ENCODE data around the gene RIPOR3. TPM values are rescaled to one million over a fixed set of nuclear protein-coding genes. Genes with fewer than 3 reads are reported as not detected.
"Not testable (repeated sequence)": the region's sequence is repeated elsewhere in the genome, so short reads cannot be mapped to it uniquely, and the experiment has no call there.

Gene RIPOR3
- polyA plus RNA-seq, 2 of the 4 experiments (the other 2 are of a cell fraction): 0.03 to 0.06 TPM

- peaks cover 27% of the 10 kb centered on the region for H3K4me1 ChIP-seq
- WGBS (ENCODE audit: missing lambda C conversion rate): 60% methylated on average over 14 of the region's 14 CpGs
- FAIRE-seq: peak; percentile 13
- peak overlapping the region; percentile 57 for H3K4me2 ChIP-seq
- ChIA-PET POLR2A (interaction anchor here (1.0 kb wide), 1 partner anchor 31 kb away, joined by 3 read pairs; the partner anchor contains the start of gene PTPN1), CTCF (interaction anchor here (0.9 to 2.8 kb wide), 5 partner anchors 18 to 352 kb away, joined by 3 to 10 read pairs (median 8); no protein-coding TSS in a partner anchor)
- peak; percentile 70 to 92; a peak in 5 of 6 replicates for ATAC-seq
- TF ChIP-seq EHMT2 (IDR thresholded peaks at IDR 0.05; ENCODE audit: low read depth) (no peak), TP53 (CRISPR knock-in tag; IDR thresholded peaks at IDR 0.05) (no peak), FOSL2 (IDR thresholded peaks at IDR 0.05) (no peak), FOSL2 (CRISPR knock-in tag; IDR thresholded peaks at IDR 0.05) (peak; percentile 59), TFCP2L1 (CRISPR knock-in tag; IDR thresholded peaks at IDR 0.05) (no peak), GATA3 (IDR thresholded peaks at IDR 0.05; ENCODE audit: borderline replicate concordance) (peak; percentile 50; the same call in 1 of the 2 replicates)
- H3K27ac ChIP-seq: peak overlapping the region; percentile 44 to 76
- no peak overlapping the region for H3K4me3 ChIP-seq
- peak; percentile 36 to 67 for DNase-seq (ENCODE audit: low read depth in 1 of 2, low spot score in 1 of 2)
- H3K9me3 ChIP-seq: no peaks in the 10 kb centered on the region
Measured at GRCh38 chr20:50540620-50541605, 150.4 kb downstream of the RIPOR3 start.

GRCh38 chr20:50539798-50540197, 151.5 kb downstream of the RIPOR3 start:
- CTCF ChIA-PET: interaction anchor here (2.1 to 2.8 kb wide), 2 partner anchors 19 to 36 kb away, joined by 8 to 9 read pairs; no protein-coding TSS in a partner anchor
- H3K4me3 ChIP-seq; DNase-seq (ENCODE audit: low read depth in 1 of 2, low spot score in 1 of 2); H3K9me3 ChIP-seq; FAIRE-seq; ATAC-seq; H3K4me2 ChIP-seq; POLR2A ChIA-PET; H3K27ac ChIP-seq: not testable (repeated sequence)
- peaks cover 32% of the 10 kb centered on the region for H3K4me1 ChIP-seq
- 95% methylated on average over 8 of the region's 8 CpGs for whole genome bisulfite sequencing (ENCODE audit: missing lambda C conversion rate)

- H3K4me2 ChIP-seq: no peak overlapping the region
- CTCF ChIA-PET: interaction anchor here (0.6 to 2.2 kb wide), 4 partner anchors 9 to 17 kb away, joined by 4 to 9 read pairs (median 4); no protein-coding TSS in a partner anchor
- no peak for FAIRE-seq
Measured at GRCh38 chr20:50538276-50538675, 153.1 kb downstream of the RIPOR3 start.

GRCh38 chr20:50537546-50538201, 153.7 kb downstream of the RIPOR3 start:
- Histone ChIP-seq H3K4me3 (no peak overlapping the region), H3K9me3 (no peaks in the 10 kb centered on the region), H3K4me1 (peaks cover 38% of the 10 kb centered on the region), H3K27ac (peak overlapping the region in 1 of 2 experiments; percentile 44; a peak in 1 of 6 replicates), H3K4me2 (no peak overlapping the region)
- no peak for DNase-seq (ENCODE audit: low read depth in 1 of 2, low spot score in 1 of 2)
- ChIA-PET POLR2A (no interaction called here), CTCF (interaction anchor here (0.6 to 2.2 kb wide), 5 partner anchors 8 to 157 kb away, joined by 3 to 9 read pairs (median 4); no protein-coding TSS in a partner anchor)
- no peak for ATAC-seq
- TF ChIP-seq HOXB13 (CRISPR knock-in tag; IDR thresholded peaks at IDR 0.05; ENCODE audit: low read depth) (no peak), JUN (IDR thresholded peaks at IDR 0.05) (no peak), PHF8 (IDR thresholded peaks at IDR 0.05; ENCODE audit: borderline replicate concordance, low read depth) (no peak), ZC3H11A (IDR thresholded peaks at IDR 0.05) (no peak), TP53 (CRISPR knock-in tag; IDR thresholded peaks at IDR 0.05) (no peak), HES2 (IDR thresholded peaks at IDR 0.05) (no peak), CEBPB (IDR thresholded peaks at IDR 0.05) (no peak), POLR2AphosphoS2 (conservative IDR thresholded peaks at IDR 0.05; ENCODE audit: low read length) (no peak), ESRRA (IDR thresholded peaks at IDR 0.05; ENCODE audit: borderline replicate concordance, low read length) (no peak), HOXB5 (CRISPR knock-in tag; IDR thresholded peaks at IDR 0.05) (no peak)
- WGBS (ENCODE audit: missing lambda C conversion rate): 78% methylated on average over 7 of the region's 7 CpGs
- no peak for FAIRE-seq

More at GRCh38 chr20:50538276-50538675, 153.1 kb downstream of the RIPOR3 start:
- Histone ChIP-seq H3K4me1 (peaks cover 38% of the 10 kb centered on the region), H3K27ac (peak overlapping the region in 1 of 2 experiments; percentile 44; a peak in 1 of 6 replicates), H3K4me3 (no peak overlapping the region), H3K9me3 (no peaks in the 10 kb centered on the region)
- no peak for TF ChIP-seq PHF8 (IDR thresholded peaks at IDR 0.05; ENCODE audit: borderline replicate concordance, low read depth)
- no peak for TF ChIP-seq ATOH8 (CRISPR knock-in tag; IDR thresholded peaks at IDR 0.05; ENCODE audit: low read depth)
- no peak for TF ChIP-seq HDAC2 (IDR thresholded peaks at IDR 0.05)
- no peak for TF ChIP-seq PBX3 (IDR thresholded peaks at IDR 0.05)
- TF ChIP-seq TP53 (CRISPR knock-in tag; IDR thresholded peaks at IDR 0.05): no peak
- no peak for TF ChIP-seq EHMT2 (IDR thresholded peaks at IDR 0.05; ENCODE audit: low read depth)
- no peak for TF ChIP-seq ZNF302 (CRISPR knock-in tag; IDR thresholded peaks at IDR 0.05)
- no peak for TF ChIP-seq CEBPB (IDR thresholded peaks at IDR 0.05)
- TF ChIP-seq CBX2 (IDR thresholded peaks at IDR 0.05; ENCODE audit: borderline replicate concordance, low read depth): no peak
- ATAC-seq (no peak), DNase-seq (ENCODE audit: low read depth in 1 of 2, low spot score in 1 of 2) (no peak)
- POLR2A ChIA-PET: no interaction called here
- 66% methylated on average over 4 of the region's 4 CpGs for WGBS (ENCODE audit: missing lambda C conversion rate)
